HT-29 (cell line): Measurements from ENCODE around the gene EYA4. TPM values are rescaled to one million over a fixed set of nuclear protein-coding genes. Genes with fewer than 3 reads are reported as not detected.
"Not testable (repeated sequence)": the region's sequence is repeated elsewhere in the genome, so short reads cannot be mapped to it uniquely, and the experiment has no call there.

Experiments
- DNase-seq: peaks from one replicate; pipeline ENCODE4 v3.0.0-alpha.2; 2015; ENCODE audit warnings: low spot score
- total RNA-seq: library from RNA; depleted of rRNA; stranded (reverse); fragments of >200 nt; shearing (Covaris generic); gene quantifications from 2 replicates; pipeline ENCODE4 v1.2.3, GENCODE V29; 2014

Gene EYA4
- total RNA-seq, 1 experiment from 2014 or later = not detected

DNA sequence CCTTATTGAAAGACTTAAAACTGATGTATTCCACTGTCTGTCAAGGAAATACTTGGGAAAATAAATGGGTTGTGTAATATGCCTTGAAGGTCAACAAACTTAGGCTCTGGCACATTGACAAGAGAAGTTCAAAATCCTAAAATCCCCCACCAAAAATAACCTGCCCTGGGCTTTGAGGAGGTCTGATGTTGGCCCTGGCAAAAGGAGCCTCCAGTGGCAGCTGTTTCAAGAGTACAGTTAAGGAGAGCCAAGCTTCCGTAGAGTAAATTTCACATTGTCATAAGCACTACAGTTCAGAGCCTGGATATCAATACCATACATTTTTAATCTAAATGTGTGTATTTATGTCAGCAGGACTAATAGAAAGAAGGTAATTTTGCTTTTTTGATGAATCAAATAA, 282.7 kb downstream of the EYA4 start:
- no peak for DNase-seq

- DNase-seq = no peak
These were observed 285.3 kb downstream of the EYA4 start for GRCh38 chr6:133526436-133526835.

- no peak for DNase-seq
These were observed 287.4 kb downstream of the EYA4 start for GRCh38 chr6:133528566-133528965.

DNA sequence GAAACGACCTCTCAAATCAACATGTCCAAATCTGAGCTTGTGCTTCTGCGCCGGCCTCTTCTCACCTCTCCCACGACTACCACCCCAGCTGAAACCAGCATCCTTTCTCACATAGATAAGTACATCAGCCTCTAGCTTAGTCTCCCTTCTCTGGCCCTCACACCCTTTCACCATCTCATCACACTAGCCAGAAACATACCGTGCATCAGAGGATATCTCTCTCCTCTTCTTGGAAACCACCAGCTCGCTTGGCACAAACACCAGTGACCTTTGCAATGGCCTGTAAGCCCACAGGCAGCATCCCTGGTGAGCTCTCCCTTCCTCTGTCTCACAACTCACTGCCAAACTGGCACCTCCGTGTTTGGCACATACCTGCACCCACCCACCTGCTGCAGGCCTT, 291.8 kb downstream of the EYA4 start:
- DNase-seq = no peak

DNA sequence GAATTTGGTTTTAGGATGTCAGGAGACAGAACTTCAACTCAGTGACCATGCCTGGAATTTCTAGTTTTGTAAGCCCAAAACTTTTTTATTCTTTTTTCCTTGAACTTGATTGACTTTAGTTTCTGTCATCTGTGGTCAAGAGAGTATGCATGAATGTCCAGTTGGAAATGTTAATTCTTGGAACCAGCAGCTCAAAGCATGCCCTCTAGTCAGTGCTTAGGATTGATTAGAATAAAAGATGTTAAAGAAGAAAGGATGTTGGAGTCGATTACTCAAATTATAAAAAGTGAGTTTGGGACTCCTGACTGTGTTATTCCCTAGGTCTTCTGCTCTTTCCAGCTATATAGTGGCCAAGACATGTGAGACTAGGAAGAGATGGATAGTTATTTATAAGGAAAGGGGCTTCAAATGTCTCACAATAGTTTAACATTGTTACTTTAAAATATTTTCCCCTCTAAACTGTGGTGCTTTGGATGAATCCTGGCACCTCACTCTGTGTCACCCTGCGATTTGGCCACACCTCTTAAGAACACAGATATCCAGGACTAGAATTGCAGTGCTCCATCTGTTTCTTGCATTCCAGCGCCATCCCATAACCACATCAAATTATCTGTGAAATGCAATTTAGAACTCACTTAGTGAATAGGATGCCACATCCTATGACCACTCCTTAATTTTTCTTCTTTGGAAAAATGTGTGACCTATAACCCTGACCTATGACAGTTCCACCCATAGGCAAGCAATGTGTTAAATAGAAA, 298.5 kb downstream of the EYA4 start:
- DNase-seq = no peak

GRCh38 chr6:133540361-133540760, 299.2 kb downstream of the EYA4 start:
- DNase-seq = no peak

- no peak for DNase-seq
These were observed 299.9 kb downstream of the EYA4 start for GRCh38 chr6:133541040-133541439.

DNA sequence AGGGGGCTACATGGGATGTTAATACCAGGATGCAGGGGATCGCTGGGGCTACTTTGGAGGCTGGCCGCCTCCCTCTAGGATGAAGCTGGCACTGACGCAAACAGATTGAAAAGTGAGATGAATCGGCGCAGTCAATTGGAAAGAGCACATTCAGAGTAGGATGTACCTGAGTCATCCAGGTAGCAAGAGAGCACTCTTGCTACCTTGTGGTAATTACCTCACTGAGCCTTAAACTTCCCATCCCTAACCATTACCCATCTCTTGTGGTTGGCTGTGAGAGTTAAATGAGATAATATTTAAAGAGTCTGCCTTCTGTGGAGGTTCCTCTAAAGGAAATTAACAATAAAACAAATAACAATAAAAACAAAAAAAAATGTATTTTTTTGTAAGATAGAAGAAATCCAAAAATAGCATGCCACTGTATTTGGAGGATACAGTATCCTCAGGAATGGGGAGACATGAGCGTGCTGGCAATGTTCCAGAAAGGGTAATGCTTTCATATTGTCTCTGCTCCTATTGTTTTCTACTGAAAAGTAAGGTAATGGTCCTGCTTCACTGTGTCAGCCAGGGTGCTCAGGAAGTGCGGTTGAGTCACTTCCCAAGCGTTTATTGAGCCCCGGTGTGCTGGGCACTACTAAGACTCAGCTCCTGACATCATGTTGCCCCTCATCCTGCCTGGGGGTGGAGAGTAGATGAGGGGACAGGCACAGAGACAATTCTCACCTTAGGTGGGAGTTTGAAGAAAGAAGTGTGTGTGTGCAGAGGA, 301.1 kb downstream of the EYA4 start:
- DNase-seq = no peak

DNA sequence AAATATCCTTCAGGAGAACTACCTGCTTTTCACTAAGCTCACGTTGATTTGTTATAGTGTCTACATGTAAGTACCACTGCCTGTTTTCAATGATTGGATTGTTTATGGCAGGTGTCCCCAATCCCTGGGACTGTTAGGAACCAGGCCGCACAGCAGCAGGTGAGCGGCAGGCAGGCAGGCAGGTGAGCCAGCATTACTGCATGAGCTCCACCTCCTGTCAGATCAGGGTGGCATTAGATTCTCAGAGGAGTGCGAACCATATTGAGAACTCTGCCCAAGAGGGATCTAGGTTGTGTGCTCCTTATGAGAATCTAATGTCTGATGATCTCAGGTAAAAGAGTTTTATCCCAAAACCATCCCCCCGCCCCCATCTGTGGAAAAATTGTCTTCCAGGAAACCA, 303.3 kb downstream of the EYA4 start:
- no peak for DNase-seq

GRCh38 chr6:133546098-133546497, 304.9 kb downstream of the EYA4 start:
- DNase-seq = no peak

- DNase-seq = no peak
These were observed 306.0 kb downstream of the EYA4 start for GRCh38 chr6:133547136-133547535.

DNA sequence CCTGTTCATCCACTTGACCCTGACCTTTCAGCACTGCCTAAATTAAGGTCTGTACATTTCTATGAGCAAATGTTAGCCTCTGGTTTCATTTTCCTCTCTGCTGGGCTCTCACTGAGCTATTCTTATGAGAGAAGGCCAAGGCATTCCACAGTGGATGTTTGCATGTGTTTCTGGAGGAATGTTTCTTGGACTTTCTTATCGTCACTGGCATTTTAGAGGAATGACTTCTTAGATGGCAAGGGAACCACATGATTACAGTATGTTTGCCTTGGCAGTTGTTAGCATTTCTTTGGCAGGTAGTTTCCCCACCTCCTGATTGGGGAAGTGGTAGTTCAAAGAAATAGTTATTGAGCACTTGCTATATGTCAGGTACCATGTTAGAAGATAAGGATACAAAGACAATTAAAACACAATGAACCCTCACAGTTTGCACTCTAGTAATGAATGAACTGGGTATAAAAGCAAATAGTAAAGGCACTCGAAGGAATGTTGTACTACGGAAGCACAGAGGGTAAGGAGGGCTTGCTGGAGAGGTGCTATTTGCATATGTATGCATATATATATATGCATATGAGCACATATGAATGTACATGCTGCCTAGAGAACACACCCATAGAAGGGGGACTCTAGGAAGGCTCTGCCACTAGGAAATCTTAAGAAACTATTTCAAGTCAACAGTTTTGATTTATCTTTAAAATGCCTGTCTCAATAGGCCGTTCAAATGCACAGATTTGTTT, 307.4 kb downstream of the EYA4 start:
- peak; percentile 53 for DNase-seq

DNA sequence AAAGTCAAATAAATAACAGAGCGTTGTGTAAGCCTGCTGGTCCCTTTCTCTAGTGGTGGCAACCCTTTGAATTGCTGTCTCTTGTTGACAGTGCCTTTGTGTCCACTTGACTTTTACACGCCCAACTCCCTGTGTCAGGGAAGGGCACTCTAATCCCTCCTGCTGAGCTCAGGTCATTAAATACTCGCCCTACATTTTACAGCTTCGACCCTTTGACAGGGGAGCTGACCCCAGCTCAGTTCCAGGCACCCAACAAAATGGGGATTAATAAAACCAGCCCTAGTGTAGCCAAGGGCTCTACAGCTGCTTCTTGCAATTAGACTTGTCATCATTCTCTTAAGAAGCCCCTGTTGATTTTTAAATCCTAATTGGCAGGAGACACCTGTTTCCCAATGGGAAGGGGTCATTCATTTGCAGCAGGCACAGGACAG, 308.2 kb downstream of the EYA4 start:
- DNase-seq = no peak

DNA sequence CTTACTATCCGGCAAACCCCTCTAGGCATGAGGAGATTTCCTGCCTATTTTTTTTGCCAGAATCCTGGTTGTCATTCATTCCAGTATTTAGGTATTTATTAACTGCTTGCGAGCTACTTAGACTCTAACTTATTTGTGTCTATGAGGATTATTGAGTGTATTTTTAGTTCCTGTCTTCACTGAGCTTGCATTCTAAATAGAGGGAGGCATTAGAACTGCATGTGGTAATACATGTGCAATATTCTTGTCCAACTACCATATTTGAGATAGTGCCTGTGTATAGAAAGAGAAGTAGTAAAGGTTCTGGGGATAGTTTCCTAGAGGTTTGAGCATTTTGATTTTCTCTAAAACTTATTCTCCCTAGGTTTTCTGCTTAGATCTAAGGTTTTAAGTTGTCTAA, 308.9 kb downstream of the EYA4 start:
- DNase-seq = no peak

DNA sequence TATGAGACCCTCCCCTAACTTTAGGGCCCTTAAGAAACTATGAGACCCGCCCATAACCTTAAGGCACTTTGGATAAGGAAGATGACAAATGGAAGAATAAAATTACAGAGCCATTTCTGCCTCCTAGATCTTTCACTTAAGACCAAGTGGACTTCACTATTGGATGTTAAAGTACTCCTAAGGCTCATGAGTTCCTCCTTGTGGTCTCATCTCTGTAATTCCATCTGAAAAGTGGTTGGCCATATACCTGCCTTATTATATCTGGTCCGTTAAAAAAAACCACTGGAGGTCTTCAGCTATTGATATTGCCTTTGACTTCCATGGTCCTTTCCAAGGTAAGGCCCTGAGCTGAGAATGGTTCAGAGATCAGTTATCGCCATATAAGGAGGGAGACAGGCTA, 310.3 kb downstream of the EYA4 start:
- DNase-seq = no peak

DNA sequence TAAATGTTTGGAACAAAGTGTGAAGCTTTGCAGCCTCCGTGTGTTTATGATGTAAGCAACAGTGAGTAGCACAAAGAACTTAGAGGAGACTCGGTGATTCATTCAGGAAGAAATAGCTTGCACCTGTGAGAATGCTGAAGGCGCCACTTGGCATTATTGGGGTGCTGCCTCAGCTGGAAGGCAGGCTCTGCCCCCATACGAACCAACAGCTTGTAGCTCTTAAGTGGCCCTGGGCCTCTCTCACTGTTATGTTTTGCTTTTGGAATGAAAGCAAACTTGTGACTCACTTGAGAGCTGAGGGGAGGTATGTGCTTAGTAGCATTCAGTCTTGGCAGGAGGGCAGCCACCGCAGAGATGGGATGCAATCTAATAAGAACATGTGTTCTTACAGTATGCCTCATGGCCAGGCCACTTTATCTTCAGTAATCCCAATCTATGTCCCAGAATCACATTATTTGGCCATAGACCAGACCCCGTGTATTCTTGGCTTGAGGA, 310.7 kb downstream of the EYA4 start:
- DNase-seq = no peak

- DNase-seq = peak; percentile 78
These were observed 312.5 kb downstream of the EYA4 start for GRCh38 chr6:133553652-133554051.

DNA sequence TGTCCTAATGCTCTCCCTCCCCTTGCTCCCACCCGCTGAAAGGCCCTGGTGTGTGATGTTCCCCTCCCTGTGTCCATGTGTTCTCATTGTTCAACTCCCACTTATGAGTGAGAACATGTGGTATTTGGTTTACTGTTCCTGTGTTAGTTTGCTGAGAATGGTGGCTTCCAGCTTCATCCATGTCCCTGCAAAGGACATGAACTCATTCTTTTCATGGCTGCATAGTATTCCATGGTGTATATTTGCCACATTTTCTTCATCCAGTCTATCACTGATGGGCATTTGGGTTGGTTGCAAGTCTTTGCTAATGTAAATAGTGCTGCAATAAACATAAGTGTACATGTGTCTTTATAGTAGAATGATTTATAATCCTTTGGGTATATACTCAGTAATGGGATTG, 313.0 kb downstream of the EYA4 start:
- not testable (repeated sequence) for DNase-seq

DNA sequence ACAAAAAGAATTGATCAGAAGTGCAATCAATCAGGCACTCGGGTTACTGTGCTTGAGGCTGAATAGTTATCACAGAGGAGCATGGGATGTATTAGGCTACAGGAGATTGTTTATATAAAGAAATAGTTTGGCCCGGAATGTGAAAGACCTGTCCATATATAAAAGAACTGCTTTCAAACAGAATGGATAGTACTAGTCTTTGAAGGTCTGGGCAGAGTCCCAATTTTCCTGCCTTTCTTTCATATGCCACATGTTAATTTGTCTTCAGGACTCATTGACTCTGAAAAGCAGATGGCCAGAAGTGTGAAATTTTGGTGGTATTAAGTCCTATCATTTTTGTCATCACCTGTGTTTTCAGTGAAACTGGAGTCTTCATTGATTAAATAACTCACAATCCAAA, 314.5 kb downstream of the EYA4 start:
- DNase-seq = no peak

DNA sequence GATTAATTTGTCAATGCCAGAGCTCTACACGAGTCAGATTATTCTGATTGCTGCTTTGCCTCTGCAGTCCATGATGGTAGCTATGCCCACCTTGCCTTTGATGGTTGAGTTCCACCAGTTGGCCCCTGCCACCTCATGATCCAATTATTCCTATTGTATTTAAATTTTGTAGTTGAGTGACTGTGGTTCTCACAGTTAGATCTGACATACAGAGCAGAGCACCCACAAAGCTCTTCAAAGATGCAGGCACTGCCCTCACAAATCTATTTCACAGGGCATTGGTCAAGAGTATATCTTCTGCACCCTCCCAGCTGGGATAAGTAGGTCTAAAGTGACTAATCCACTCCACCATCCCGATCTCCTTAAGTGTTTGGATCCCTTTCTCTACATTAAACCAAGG, 318.8 kb downstream of the EYA4 start:
- no peak for DNase-seq

DNA sequence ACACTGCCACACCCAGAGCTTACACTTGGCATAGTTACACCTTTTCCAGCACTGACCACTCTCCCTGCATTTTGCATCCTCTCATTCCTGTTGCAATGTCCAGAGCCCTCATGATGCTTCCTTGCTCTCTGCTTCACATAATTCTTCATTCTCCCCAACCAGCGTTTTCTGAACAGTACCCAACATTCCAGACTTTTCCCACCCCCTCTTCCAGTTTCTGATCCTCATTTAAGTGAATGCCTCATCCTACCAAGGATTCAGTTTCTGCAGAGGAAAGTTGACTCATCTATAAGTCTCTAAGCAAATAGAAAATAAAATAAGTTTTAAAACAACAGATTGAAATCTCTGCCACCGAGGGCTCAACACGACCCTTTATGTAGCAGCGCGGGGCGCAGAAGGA, 326.5 kb downstream of the EYA4 start:
- DNase-seq = no peak
